ENCODE results near the gene SLAMF1. TPM values are rescaled to one million over a fixed set of nuclear protein-coding genes. Genes with fewer than 3 reads are reported as not detected.
A peak's percentile ranks its signal among the peaks of the same experiment; 100 is the strongest.
"Not testable (repeated sequence)": the region's sequence is repeated elsewhere in the genome, so short reads cannot be mapped to it uniquely, and the experiment has no call there.

The SLAMF1 gene
- total RNA-seq: not detected in 2 replicates
- long read RNA-seq: 0 reads

- TF ChIP-seq, protein P1, sequence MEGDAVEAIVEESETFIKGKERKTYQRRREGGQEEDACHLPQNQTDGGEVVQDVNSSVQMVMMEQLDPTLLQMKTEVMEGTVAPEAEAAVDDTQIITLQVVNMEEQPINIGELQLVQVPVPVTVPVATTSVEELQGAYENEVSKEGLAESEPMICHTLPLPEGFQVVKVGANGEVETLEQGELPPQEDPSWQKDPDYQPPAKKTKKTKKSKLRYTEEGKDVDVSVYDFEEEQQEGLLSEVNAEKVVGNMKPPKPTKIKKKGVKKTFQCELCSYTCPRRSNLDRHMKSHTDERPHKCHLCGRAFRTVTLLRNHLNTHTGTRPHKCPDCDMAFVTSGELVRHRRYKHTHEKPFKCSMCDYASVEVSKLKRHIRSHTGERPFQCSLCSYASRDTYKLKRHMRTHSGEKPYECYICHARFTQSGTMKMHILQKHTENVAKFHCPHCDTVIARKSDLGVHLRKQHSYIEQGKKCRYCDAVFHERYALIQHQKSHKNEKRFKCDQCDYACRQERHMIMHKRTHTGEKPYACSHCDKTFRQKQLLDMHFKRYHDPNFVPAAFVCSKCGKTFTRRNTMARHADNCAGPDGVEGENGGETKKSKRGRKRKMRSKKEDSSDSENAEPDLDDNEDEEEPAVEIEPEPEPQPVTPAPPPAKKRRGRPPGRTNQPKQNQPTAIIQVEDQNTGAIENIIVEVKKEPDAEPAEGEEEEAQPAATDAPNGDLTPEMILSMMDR (IDR thresholded peaks at IDR 0.05; ENCODE audit: unreplicated experiment): no peak
- H3K4me3 Mint-ChIP-seq (ENCODE audit: low read depth): no peak within 1 kb of the TSS
- DNase-seq (ENCODE audit: low spot score, unreplicated experiment): no peak
- H3K36me3 Mint-ChIP-seq (ENCODE audit: insufficient read depth): no peaks in the 10 kb centered on the region
- H3K27ac Mint-ChIP-seq: no peak within 1 kb of the TSS
- H3K9me3 Mint-ChIP-seq (ENCODE audit: low read depth): no peaks in the 10 kb centered on the region
- peaks cover 13% of the 10 kb centered on the region for H3K4me1 Mint-ChIP-seq (ENCODE audit: low read depth)
- H3K27me3 Mint-ChIP-seq: peaks cover 3% of the 10 kb centered on the region
Measured at GRCh38 chr1:160646711-160647328, at the start of gene SLAMF1. TSS of gene SLAMF1 (minus strand) at chr1:160647044. CDS start at chr1:160646945, 99 bp downstream.

DNA sequence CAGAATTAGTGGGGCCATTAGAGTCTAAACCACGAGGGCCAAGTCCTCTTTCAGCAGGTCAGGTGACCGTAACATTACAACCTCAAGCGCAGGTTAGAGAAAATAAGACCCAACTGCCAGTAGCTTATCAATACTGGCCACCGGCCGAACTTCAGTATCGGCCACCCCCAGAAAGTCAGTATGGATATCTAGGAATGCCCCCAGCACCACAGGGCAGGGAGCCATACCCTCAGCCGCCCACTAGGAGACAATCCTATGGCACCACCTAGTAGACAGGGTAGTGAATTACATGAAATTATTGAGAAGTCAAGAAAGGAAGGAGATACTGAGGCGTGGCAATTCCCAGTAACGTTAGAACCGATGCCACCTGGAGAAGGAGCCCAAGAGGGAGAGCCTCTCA is 45.5 kb upstream of the SLAMF1 start:
- not testable (repeated sequence) for DNase-seq (ENCODE audit: low spot score, unreplicated experiment); H3K27me3 Mint-ChIP-seq; H3K36me3 Mint-ChIP-seq (ENCODE audit: insufficient read depth); H3K9me3 Mint-ChIP-seq (ENCODE audit: low read depth); H3K27ac Mint-ChIP-seq; H3K4me1 Mint-ChIP-seq (ENCODE audit: low read depth); H3K4me3 Mint-ChIP-seq (ENCODE audit: low read depth)
- TF ChIP-seq, protein P1 (IDR thresholded peaks at IDR 0.05; ENCODE audit: unreplicated experiment): peak; percentile 9

- DNase-seq (ENCODE audit: low spot score, unreplicated experiment): no peak
- no peaks in the 10 kb centered on the region for H3K36me3 Mint-ChIP-seq (ENCODE audit: insufficient read depth)
- H3K9me3 Mint-ChIP-seq (ENCODE audit: low read depth): peaks cover 7% of the 10 kb centered on the region
- H3K4me3 Mint-ChIP-seq (ENCODE audit: low read depth): no peak overlapping the region
- peaks cover 3% of the 10 kb centered on the region for H3K27me3 Mint-ChIP-seq
- H3K27ac Mint-ChIP-seq: no peak overlapping the region
- TF ChIP-seq, protein P1 (IDR thresholded peaks at IDR 0.05; ENCODE audit: unreplicated experiment): no peak
- no peaks in the 10 kb centered on the region for H3K4me1 Mint-ChIP-seq (ENCODE audit: low read depth)
Measured at GRCh38 chr1:160685266-160685665, 38.4 kb upstream of the SLAMF1 start.

DNA sequence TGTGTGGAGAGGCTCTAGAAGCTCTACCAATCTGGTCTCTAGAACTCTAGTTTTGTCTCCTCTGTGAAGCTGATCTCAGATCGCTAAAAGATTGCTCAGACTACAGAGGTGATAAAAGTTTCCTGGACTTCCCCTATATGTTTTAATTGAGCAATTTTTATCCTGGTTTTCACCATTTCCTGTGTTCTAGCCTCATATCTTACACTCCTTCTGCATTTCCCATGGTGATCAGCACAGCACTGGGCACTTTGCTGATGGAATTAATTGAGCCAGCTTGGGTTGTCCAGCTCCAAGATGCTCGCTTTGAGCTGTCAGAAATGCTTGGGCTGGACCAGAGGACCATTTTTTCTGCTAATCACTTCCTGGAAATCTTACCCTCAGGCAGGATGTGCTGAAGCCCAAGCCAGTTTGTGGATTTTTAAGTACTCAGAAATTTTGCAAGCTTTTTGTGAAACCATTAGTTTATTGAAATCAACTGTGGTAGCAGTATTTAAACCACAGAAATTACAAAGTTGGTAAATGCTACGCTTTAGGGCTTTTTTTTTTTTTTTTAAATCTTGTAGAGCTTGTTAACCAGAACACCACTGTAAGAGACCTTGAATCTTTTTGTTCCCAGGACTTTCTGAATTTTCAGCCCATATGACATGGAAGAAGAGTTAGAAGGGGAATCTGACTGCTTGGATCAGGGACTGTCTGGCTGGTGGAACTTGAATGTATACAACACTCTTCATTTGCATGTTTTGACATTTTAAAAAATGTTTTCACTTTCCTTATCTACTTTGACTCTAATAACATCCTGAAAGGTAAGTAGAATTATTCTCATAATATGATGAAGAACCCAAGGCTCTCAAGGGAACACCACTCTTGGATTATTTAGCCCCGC is 36.4 kb upstream of the SLAMF1 start:
- Mint-ChIP-seq H3K9me3 (ENCODE audit: low read depth) (peaks cover 7% of the 10 kb centered on the region), H3K4me3 (ENCODE audit: low read depth) (no peak overlapping the region), H3K27ac (no peak overlapping the region), H3K4me1 (ENCODE audit: low read depth) (no peaks in the 10 kb centered on the region), H3K36me3 (ENCODE audit: insufficient read depth) (no peaks in the 10 kb centered on the region), H3K27me3 (peaks cover 3% of the 10 kb centered on the region)
- TF ChIP-seq, protein P1 (IDR thresholded peaks at IDR 0.05; ENCODE audit: unreplicated experiment): no peak
- no peak for DNase-seq (ENCODE audit: low spot score, unreplicated experiment)

- no peak for DNase-seq (ENCODE audit: low spot score, unreplicated experiment)
- H3K27ac Mint-ChIP-seq: no peak overlapping the region
- no peak overlapping the region for H3K4me3 Mint-ChIP-seq (ENCODE audit: low read depth)
- H3K27me3 Mint-ChIP-seq: peaks cover 6% of the 10 kb centered on the region
- no peaks in the 10 kb centered on the region for H3K36me3 Mint-ChIP-seq (ENCODE audit: insufficient read depth)
- TF ChIP-seq, protein P1 (IDR thresholded peaks at IDR 0.05; ENCODE audit: unreplicated experiment): no peak
- H3K9me3 Mint-ChIP-seq (ENCODE audit: low read depth): peaks cover 7% of the 10 kb centered on the region
- no peaks in the 10 kb centered on the region for H3K4me1 Mint-ChIP-seq (ENCODE audit: low read depth)
Measured at GRCh38 chr1:160681891-160682140, 35.0 kb upstream of the SLAMF1 start.
